HG03520 (cell line): ENCODE data around the gene B9D1.

ENCODE experiments used
- ATAC-seq: cut with Tn5 transposase; IDR thresholded peaks from one replicate; pipeline ENCODE4 v1.9.1; 2021; ENCODE audit warnings: mild to moderate bottlenecking, moderate library complexity; ENCODE audit not compliant: unreplicated experiment

Gene B9D1

DNA sequence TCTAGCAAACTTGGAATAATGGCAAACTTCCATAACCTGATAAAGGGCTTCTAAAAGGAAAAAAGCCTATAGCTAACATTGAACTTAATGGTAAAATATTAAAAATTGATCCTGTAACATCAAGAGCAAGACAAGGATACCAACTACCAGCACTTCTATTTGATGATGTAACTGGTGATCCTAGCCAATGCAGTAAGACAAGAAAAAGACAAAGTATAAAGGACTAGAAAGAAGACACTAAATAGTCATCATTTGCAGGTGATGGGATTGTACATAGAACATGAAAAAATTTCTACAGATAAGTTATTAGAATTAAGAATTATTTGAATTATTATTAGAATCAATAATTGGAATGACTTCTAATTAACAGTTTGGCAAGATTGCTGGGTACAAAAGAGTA, 37.0 kb downstream of the B9D1 start:
- ATAC-seq, result no peak

DNA sequence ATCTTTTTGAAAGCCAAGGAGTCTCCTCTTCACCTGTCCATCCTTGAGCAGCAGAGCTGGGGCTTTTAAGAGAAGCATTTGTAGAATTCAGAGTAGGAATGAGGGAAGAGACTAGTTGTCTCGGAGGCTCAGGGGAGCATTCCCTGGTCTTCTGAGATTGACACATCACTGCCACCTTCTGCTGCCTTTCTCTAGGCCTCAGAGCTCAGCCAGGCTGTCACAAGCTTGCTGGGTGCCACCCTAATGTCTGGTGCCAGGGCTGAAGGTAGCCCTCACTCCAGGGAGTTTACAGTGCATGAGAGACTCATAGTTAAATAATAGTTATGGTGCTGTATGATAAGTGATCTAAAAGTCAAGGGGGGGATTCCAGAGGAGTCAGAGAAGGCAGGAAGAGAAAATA, 39.7 kb downstream of the B9D1 start:
- no peak for ATAC-seq

DNA sequence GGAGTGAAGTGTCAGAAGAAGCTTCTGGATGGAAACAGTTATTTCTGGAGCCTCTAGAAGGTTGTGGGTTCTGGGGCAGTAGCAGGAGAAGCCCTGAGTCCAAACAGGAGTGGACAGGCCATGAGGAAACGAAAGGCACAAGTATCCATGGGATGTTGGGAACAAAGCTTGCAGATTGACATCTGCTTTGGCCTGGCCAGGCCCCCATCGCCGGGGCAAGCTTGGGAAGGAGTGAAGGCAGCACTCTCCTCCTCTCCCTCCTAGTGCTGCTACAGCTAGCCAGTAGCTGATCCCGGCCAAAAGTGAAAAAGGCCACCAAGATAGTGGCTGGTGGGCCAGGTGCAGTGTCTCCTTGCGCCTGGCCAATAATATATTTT, 40.4 kb downstream of the B9D1 start:
- ATAC-seq, result no peak

DNA sequence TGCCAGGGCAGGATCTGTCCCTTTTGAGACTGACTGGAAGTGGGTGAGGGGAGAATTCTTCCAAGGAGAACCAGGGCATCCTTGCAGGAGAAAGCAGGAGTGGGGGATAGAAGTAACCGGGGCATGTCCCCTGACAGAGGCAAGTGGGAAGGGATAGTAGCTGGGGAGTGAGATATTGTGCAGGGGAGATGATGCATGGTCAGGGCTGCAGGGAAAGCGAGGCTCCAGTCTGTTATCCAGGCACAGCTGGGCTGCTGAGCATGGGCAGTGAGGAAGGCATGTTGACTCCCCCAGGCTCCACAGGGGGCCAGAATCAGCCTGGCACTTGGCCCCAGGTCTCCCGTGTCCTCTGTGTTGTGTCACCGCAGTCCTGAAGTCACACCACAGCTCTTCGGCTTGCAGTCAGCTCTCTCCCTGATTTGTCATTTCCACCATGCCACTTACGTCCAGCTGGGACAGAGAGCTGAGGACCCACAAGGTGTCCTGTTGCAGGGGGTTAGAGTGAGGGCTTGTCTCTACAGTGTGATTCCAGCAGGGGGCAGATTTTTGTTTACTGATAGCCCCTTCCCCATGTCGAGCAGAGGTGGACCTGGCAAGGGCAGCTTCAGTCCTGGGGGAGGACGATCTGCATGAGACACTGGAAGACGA, 40.9 kb downstream of the B9D1 start:
- no peak for ATAC-seq

DNA sequence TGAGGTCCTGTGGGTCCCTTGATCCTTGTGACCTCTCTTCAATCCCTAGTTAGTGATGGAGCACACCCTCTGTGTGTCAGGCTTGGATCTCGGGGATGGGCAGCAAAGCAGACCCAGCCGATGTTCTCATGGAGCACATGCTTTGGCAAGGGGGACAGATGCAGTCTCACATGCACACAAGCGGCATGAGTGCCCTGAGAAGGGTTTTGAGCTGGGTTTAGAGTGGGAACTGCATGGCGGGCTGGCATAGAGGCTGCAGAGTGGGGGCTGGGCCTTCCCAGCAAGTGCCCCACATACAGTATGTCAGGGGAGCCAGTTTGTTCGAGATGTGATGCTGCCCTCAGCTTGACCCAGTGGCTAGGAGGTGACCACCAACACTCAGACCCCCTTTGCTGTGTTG, 41.6 kb downstream of the B9D1 start:
- ATAC-seq, result no peak

DNA sequence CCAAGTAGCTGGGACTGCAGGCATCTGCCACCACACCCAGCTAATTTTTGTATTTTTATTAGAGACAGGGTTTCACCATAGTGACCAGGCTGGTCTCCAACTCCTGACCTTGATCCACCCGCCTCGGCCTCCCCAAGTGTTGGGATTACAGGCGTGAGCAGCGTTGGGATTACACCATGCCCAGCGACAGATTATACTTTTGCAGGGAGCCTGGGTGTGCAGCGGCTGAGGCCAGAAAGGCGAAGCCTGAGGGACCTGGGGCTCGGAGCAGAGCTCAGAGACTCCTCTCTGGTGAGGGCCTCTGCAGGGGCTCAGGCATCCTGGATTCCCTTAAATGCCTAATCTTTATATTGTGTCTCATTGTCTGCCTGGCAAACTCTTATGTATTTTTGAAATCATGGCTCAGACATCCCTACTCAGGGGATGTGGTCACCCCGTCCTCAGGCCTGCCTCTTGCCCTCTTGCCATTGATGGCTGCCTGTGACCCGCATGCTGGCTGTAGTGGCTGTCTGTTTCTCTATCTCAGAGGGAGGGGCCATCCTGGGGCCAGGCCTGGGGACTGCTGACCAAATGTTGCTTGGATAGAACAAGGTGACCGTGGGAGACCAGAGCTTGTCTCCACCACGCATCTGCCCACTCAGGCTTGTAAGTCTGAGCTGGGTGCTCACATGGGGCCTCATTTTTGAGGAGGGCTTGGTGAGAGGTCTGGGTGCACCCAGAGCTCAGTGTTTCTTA, 42.6 kb downstream of the B9D1 start:
- no peak for ATAC-seq

DNA sequence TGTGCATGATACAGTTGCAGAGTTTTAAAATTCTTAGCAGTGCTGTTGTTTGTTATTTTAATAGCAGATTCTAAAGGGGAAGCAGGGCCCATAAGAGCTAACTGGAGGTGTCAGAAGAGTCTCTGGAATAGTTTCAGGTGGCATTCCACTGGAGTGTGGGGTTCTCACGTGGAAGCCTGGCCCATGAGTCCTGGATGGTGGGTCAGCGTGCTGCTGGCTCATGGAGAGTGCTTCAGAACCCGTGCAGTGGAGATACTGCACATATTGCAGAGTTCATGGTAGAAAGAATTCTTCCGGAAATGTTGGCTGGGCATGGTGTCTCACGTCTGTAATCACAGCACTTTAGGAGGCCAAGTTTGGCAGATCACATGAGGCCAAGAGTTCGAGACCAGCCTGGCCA, 43.9 kb downstream of the B9D1 start:
- no peak for ATAC-seq

DNA sequence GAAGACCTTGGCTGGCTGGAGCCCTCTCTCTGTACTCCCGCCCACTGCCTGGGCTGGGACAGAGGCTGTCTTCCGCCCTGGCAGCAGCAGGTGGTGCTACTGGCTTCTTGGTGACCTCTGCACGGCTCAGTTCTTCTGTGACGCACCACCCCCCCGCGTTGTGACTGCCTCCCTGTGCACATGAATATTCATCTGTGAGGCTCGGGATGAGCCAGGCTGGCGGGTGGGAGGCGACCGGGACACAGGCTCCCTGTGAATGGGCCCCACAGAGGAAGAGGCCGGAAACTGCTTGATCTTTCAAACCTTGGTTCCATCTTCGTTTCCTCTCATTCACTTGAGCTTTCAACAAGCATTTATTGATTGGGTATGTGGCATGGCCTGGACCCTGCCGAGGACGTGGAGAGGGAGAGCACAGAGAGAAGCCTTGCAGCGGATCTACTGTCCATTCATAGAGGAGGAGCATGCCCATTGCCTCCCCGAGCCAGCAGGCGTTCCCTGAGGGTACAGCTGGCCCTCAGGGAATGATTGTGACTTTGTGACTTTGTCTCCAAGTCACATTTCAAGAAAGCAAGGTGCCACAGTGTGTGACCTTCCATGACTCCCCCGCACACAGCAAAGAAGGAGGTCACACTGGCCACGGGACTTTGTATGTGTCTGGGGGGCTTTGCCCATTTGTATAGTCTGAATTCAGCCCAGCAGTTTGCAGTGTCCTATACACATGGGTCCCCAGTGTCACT, 45.0 kb downstream of the B9D1 start:
- no peak for ATAC-seq

DNA sequence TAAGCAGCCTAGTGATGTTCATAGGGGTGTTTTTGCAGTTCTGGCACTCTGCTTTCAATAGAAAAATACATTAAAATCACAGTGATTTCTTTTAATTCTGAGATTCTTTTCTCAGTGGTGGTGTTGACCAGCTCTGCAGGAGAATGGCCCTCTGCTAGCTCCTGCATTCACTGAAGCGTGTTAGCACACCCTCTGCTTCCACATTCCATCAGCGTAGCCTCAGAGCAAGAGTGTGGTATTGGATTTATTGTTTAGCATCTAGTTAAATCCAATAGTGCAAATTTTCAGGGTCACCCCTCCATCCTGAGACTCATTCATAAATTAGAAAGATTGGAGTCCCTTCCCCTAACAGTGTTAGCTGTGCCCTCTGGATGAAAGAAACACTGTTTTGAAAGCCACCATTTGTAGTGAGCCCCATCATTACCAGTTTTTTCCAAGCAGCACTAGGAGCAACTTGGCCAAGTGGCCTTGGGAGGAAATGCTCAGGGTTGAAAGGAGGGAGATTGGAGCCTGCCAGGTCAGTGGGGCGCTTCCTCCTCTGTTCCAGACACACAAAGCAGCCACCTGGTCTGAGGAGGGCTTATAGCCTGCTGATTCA, 45.7 kb downstream of the B9D1 start:
- no peak for ATAC-seq

DNA sequence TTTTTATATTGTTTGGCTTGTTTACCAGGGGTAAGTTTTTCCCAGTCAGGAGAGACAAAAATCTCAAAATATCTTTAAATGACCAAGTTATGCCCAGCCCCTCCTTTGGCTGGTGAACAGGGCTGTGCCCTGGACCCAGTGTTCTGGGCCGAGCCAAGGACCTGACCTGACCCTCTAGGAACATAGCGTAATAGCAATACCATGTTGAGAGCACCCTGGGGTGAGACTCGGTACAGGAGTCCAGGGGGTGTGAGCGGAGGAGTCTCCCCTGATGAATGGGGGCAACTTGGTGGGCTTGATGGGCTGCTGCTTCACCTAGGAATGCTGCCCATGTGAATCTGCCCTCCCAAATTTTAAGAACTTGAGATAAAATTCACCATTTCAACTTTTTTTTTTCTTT, 47.4 kb downstream of the B9D1 start:
- no peak for ATAC-seq

DNA sequence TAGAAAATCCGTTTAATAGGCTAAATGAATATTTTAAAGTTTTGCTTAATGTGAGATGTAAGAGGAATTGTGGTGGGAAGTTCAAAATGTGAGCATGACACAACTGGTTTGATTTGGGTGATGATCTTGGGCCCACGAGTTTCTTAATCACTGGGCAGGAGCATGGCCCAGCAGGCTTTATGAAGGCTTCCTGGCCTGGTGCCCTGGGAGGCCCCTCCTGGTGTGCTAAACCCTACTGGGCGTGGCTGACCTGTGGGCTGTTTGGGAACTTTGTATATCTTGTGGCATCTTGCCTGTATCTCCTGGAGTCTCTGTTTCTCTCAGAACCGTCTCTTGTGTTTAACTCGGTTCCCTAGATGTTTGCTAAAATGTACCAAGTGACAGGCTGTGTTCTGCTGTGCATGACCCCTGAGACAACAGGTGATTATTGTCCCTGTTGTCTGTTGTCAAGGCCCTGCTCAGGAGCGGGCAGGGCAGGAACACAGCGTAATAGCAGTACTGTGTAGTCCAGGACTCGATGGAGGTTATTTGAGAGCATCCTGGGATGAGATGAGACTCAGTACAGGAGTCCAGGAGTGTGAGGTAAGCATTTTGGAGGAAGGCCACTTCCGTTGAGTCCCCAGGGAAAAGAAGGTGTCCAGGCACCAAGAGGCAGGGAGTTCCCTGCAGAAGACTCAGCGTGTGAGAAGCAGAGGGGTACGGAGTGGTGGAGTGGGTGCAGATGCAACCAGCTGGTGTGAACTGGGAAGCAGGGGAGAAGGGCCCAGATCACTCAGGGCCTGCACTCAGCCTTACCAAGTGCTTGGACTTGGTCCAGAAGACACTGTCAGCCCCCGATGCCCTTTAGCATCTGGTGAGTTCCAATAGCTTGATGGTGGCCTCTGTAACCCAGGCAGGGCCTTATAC, 48.5 kb downstream of the B9D1 start:
- no peak for ATAC-seq

DNA sequence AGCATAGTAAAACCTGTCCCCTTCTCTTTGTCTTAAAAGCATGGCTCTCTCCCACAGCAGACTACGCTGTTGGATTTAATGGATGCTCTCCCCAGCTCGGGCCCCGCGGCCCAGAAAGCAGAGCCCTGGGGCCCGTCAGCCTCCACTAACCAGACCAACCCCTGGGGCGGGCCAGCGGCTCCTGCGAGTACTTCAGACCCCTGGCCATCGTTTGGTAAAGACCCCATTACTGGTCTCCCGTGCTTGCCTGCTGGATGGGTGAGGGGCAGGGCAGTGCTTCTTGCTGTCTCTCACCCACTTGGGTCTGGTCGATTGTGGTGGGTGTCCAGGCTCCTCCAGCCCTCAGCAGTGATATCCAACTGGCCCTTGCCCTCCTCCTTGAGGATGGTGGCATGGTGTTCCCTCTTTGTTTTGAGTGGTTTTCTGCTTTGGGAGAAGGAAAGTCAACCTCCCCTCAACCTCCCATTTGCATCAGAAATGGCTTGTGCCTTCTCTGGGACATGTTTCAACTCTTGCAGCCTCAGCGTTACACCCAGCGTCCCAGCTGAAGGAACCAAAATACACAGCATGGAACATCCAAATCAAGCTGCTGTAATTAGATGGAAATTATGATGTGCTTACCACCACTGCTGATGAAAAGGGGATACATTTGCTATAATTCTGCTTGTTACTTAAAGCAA, 49.3 kb downstream of the B9D1 start:
- ATAC-seq, result no peak

DNA sequence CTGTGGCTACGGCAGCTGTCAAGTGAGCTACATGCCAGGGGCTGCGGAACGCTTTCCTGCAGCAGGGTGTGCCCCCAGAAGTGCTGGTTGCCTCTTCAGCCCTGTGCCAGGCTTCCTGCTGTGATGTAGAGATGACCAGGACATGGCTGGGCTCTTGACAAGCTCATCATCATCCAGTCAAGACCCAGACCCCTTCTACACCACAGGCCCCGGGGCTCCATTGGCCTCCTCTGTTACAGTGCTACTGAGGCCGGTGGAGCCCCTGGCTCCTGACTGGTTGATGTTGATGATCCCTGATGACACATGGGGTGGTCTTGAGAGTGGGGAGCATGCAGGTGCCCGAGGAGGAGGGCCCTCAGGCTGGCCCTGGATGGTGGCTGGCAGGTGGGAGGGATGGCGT, 50.1 kb downstream of the B9D1 start:
- ATAC-seq, result no peak

DNA sequence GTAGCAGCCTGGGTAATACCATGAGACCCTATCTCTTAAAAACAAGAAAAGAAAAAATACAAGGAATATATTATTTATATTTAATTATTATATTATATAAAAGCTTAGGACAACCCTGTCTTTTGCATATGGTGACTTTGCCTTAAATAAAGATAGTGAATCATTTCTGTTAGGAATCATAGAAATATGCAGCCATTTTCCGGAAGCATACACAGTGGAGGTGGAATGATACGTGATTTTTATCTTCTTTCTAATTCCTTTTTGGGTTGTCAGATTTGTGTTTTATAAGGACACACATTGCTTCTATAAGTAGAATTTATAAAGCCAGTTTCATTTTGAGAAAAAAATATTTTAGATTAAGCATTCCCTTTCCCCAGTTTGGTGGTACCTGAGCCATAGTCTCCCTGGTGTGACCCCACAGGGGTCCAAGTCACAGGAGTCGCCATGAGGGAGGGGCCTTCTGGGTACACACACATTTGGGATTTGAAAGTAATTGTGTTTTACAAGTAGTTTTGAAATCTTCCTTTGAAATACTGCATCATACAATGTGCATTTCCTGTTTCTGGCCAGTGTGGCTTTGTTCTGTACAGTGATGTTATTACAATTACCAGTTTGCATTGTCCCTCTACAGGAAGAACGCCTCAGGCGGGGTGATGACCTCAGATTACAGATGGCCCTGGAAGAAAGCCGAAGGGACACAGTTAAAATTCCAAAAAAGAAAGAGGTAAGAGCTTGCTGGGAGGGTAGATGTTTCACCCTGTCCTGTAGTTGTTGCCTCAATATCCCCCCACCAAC, 50.9 kb downstream of the B9D1 start:
- ATAC-seq, result no peak

DNA sequence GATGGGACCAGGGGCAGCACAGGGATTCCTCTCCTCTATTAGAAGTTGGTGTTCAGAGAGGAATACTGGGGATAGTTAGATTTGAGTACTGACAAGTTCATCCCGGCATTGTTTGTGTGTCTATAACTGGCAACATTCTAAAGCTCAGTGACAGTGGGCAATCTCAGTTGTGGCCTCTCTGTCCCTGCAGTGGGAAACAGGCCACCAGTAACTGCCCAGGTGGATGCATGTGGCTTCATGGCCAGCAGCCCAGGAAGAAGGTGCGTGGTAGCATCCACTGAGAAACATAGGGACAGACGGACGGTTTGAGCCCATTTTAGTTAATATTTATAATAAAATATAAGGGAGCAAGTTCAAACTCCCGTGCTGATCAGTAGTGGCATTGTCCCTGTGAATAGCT, 51.5 kb downstream of the B9D1 start:
- ATAC-seq, result no peak

DNA sequence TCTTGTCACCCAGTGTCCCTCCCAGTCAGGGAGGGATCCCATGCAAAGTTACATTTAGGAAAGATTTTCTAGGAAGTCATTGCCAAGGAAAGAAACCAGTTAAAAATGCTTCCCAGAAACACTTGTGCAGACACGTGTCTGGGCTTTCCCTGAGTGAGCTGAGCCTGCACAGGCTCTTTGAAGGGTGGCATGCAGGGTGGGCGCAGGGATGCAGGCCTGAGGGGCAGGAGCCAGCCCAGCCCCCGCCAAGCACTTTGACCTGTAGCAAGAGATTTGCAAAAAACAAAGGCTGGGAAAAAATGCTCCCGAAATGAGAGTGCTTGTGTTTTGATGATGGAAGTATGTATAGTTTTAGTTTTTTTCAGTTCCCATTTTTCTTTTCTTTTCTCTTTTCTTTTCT, 52.4 kb downstream of the B9D1 start:
- ATAC-seq, result no peak

DNA sequence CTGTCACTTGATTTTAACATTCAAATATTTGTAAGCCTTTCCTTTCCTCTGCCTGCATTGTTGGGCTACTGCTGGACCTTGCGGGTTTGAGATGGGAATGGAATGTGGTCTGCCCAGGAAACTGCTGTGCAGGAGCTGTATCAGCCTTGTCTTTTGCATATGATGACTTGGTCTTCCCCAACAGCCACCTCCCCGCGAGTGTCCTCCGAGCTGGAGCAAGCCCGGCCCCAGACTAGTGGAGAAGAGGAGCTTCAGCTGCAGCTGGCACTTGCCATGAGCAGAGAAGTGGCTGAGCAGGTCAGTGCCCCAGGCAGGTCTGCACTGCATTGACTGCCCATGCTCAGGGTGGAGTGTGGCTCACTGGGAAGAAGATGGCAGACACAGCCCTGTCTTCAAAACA, 52.8 kb downstream of the B9D1 start:
- ATAC-seq, result no peak

DNA sequence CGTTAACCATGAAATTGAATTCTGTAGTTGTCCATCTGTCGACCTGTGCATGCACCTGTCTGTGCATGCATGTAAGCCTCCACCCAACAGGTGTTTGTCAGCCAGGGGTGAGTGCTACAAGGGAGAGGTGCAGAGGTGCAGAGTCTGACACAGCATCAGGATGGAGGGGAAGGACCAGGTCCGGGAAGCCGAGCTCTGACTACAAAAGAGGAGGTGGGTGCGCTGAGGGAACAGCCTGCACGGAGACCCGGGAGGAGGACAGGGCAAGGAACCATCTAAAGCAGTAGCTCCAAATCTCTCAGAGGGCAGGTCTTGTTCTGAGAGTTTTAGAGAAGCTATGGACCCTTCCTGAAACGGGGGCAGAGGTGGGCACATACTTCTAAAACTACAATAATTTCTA, 54.1 kb downstream of the B9D1 start:
- ATAC-seq, result no peak

DNA sequence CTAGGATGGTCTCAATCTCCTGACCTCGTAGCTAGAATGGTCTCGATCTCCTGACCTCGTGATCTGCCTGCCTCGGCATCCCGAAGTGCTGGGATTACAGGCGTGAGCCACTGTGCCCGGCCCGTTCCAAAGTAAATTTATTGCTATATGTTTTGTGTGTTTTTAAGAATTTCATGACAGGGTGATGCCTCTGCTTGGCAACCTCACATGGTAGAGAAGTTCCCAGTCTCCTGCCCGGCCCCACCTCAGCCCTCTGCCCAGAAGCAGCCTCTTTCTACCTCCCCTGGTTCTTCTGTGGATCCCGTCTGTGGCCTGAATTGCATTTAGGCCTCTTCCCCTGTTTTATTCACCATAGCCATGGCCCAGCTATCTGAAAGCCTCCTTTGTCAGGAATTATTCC, 55.0 kb downstream of the B9D1 start:
- ATAC-seq, result no peak
